ENCODE results near the gene TPCN2. TPM values are rescaled to one million over a fixed set of nuclear protein-coding genes. Genes with fewer than 3 reads are reported as not detected.
"Not testable (repeated sequence)": the region's sequence is repeated elsewhere in the genome, so short reads cannot be mapped to it uniquely, and the experiment has no call there.

The TPCN2 gene
- 22.4 TPM for total RNA-seq
- 12.9 TPM for polyA plus RNA-seq (ENCODE audit: insufficient read depth, low read depth, low replicate concordance)
- long read RNA-seq, donor 1: 0 reads
- long read RNA-seq, donor 2: 0 reads
- long read RNA-seq, donor 3, partial matches to known transcripts: 0 of 2 reads
- long read RNA-seq, donor 3, other reads (novel, unspliced or antisense): 0 of 2 reads
- long read RNA-seq, donor 4: 0 reads
- long read RNA-seq, donor 5: 0 reads
- long read RNA-seq, donor 6: 0 reads
- long read RNA-seq, donor 7, partial matches to known transcripts: 5 of 24 reads
- long read RNA-seq, donor 7, other reads (novel, unspliced or antisense): 18 of 24 reads
- long read RNA-seq, donor 8: 0 reads
- long read RNA-seq, donor 9: 0 reads
- long read RNA-seq, donor 10, partial matches to known transcripts: 0 of 1 reads
- long read RNA-seq, donor 10, other reads (novel, unspliced or antisense): 0 of 1 reads

DNA sequence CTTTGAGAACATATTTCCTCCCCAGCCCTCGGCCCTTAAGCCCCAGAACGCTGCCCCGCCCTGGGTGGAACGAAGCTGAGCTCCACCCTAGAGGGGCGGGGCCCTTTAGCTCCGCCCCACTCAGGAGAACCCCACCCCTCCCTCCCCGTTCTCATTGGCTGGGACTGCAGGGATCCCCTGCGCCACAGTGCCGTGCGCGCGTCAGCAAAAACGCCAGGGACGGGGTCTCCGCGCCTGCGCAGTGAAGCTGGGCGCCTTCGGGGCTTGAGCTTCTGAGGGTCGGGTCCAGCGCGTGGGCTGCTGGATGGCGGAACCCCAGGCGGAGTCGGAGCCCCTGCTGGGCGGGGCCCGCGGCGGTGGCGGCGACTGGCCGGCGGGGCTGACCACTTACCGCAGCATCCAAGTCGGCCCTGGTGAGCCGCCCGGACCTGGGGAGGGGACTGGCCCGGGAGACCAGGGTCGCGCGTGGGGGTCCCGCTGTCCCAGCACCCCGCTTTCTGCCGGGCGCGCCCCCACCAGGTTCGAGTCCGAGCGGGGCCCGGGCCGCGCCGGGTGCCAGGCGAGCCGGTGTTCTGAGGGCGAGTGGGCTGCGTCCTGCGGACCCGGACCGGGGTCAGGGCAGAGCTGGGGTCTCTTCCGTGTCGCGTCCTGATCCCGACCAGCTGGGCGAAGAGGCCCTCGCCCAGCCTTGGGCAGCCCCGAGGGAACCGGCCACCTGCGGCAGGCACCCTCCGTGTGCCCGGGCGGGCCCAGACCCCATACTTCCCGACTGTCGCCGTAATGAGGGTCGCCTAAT lies at the start of gene TPCN2:
Gene TPCN2, plus strand, starts transcription at position 239 of the 796 bp plus-strand sequence. Its CDS starts 66 bp downstream, at position 305.
- H3K4me3 ChIP-seq (ENCODE audit: low read length in 3 of 3): peak within 1 kb of the TSS; percentile 63 to 89 (median 81)
- H3K27me3 ChIP-seq (ENCODE audit: control insufficient read depth, insufficient read depth, low read length): no peaks in the 10 kb centered on the region
- FAIRE-seq (no peak), DNase-seq (peak; percentile 97 to 99 (median 98))
- TF ChIP-seq CTCF (IDR thresholded peaks at IDR 0.05; ENCODE audit: borderline replicate concordance, extremely low read depth, insufficient read depth): no peak
- intact Hi-C loops (cut with DNase I): no loop called here
- peak within 1 kb of the TSS; percentile 42 to 80 (median 78) for H3K9ac ChIP-seq (ENCODE audit: low read length in 3 of 3)
- peaks cover 0 to 27% (median 5%) of the 10 kb centered on the region in 3 donors for H3K4me1 ChIP-seq (ENCODE audit: control insufficient read depth in 2 of 3, insufficient read depth in 2 of 3, low read depth in 1 of 3, low read length in 3 of 3)
- peak within 1 kb of the TSS; percentile 70 to 79 for H3K27ac ChIP-seq (ENCODE audit: low read depth in 2 of 2, low read length in 2 of 2)
- H3K36me3 ChIP-seq (ENCODE audit: control insufficient read depth in 2 of 3, insufficient read depth in 3 of 3, low read length in 3 of 3): peaks cover 0 to 2% (median 0%) of the 10 kb centered on the region in 3 donors
- H3K9me3 ChIP-seq (ENCODE audit: control insufficient read depth in 2 of 3, insufficient read depth in 1 of 3, low read length in 3 of 3): no peaks in the 10 kb centered on the region

DNA sequence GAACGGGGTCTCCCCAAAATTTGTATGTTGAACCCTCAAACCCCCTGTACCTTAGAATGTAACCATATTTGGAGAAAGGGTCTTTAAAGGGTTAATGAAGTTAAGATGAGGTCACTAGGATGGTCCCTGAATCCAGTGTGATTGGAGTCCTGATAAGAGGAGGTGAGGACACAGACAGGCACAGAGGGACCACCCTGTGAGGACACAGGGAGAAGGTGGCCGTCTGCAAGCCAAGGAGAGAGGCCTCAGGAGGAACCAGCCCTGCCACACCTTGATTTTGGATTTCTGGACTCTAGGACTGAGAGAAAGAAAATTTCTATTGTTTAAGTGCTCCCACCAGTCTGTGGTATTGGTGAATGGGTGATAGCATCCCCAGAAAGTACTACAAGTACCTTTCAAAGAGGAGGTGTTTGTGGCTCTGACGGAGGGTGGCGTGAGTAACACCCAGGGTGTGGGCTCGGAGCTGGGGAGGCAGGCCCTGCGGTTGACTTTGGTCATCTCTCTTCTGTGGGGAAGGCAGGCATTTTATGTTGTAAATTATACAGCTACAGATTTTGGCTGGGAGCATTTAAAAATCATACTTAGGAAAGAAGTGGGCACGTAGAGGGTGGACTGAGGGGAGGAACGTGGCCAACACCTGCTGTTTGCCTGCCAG lies 49.5 kb upstream of the TPCN2 start:
- DNase-seq (peak in 2 of 5 donors; percentile 4 to 32), FAIRE-seq (no peak)
- H3K9me3 ChIP-seq (ENCODE audit: control insufficient read depth in 2 of 3, insufficient read depth in 1 of 3, low read length in 3 of 3): no peaks in the 10 kb centered on the region
- H3K27ac ChIP-seq (ENCODE audit: low read depth in 2 of 2, low read length in 2 of 2): peak overlapping the region in 1 of 2 donors; percentile 15
- no peak overlapping the region for H3K4me3 ChIP-seq (ENCODE audit: low read length in 3 of 3)
- H3K9ac ChIP-seq (ENCODE audit: low read length in 3 of 3): no peak overlapping the region
- no peak for TF ChIP-seq CTCF (IDR thresholded peaks at IDR 0.05; ENCODE audit: borderline replicate concordance, extremely low read depth, insufficient read depth)
- H3K27me3 ChIP-seq (ENCODE audit: control insufficient read depth, insufficient read depth, low read length): no peaks in the 10 kb centered on the region
- intact Hi-C loops (cut with DNase I): no loop called here
- peaks cover 0 to 5% (median 0%) of the 10 kb centered on the region in 3 donors for H3K4me1 ChIP-seq (ENCODE audit: control insufficient read depth in 2 of 3, insufficient read depth in 2 of 3, low read depth in 1 of 3, low read length in 3 of 3)
- no peaks in the 10 kb centered on the region for H3K36me3 ChIP-seq (ENCODE audit: control insufficient read depth in 2 of 3, insufficient read depth in 3 of 3, low read length in 3 of 3)

DNA sequence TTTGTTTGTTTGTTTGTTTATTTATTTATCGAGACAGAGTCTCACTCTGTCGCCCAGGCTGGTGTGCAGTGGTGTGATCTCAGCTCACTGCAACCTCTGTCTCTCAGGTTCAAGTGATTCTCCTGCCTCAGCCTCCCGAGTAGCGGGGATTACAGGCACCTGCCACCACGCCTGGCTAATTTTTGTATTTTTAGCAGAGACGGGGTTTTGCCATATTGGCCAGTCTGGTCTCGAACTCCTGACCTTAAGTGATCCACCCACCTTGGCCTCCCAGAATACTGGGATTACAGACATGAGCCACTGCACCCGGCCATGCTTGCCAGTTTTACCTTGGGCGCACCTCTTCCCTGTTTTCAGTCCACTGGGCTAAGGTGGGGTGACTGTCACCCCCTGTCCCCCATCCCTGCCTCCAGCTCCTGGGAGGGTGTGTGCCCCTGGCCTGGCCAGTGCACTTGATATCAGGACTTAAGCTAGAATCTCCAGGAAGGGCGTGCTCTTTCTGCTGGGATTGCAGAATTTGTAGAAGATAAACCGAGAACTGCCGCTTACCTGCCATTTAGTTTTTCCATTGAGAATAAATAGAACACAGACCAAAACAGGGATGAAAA lies 48.9 kb upstream of the TPCN2 start:
- peak overlapping the region; percentile 16 to 32 for H3K27ac ChIP-seq (ENCODE audit: low read depth in 2 of 2, low read length in 2 of 2)
- H3K4me1 ChIP-seq (ENCODE audit: control insufficient read depth in 2 of 3, insufficient read depth in 2 of 3, low read depth in 1 of 3, low read length in 3 of 3); intact Hi-C loops (cut with DNase I); H3K36me3 ChIP-seq (ENCODE audit: control insufficient read depth in 2 of 3, insufficient read depth in 3 of 3, low read length in 3 of 3); H3K4me3 ChIP-seq (ENCODE audit: low read length in 3 of 3); H3K9me3 ChIP-seq (ENCODE audit: control insufficient read depth in 2 of 3, insufficient read depth in 1 of 3, low read length in 3 of 3); FAIRE-seq; H3K27me3 ChIP-seq (ENCODE audit: control insufficient read depth, insufficient read depth, low read length): not testable (repeated sequence)
- DNase-seq: peak in 2 of 5 donors; percentile 1 to 56
- H3K9ac ChIP-seq (ENCODE audit: low read length in 3 of 3): peak overlapping the region in 1 of 3 donors; percentile 65
